ENCODE measurements around the gene HMCN2.

HMCN2 gene

GRCh38 chr9:130343445-130343918 is 77.9 kb downstream of the HMCN2 start:
- no peak for DNase-seq (ENCODE audit: extremely low read depth, low read depth)
- peak; percentile 77 for TF ChIP-seq CTCF (IDR thresholded peaks at IDR 0.05; ENCODE audit: low read depth, low read length, missing control alignments)
- H3K4me3 ChIP-seq (replicated peaks; ENCODE audit: low read depth, low read length): no peak overlapping the region

GRCh38 chr9:130344366-130344765 is 78.8 kb downstream of the HMCN2 start:
- no peak for TF ChIP-seq CTCF (IDR thresholded peaks at IDR 0.05; ENCODE audit: low read depth, low read length, missing control alignments)
- no peak for DNase-seq (ENCODE audit: extremely low read depth, low read depth)

GRCh38 chr9:130345009-130345896 is 79.7 kb downstream of the HMCN2 start:
- no peak for TF ChIP-seq CTCF (IDR thresholded peaks at IDR 0.05; ENCODE audit: low read depth, low read length, missing control alignments)
- H3K4me3 ChIP-seq (replicated peaks; ENCODE audit: low read depth, low read length): no peak overlapping the region
- no peak for DNase-seq (ENCODE audit: extremely low read depth, low read depth)

More at GRCh38 chr9:130344366-130344765, 78.8 kb downstream of the HMCN2 start:
- no peak overlapping the region for H3K4me3 ChIP-seq (replicated peaks; ENCODE audit: low read depth, low read length)

- TF ChIP-seq CTCF (IDR thresholded peaks at IDR 0.05; ENCODE audit: low read depth, low read length, missing control alignments): no peak
- no peak overlapping the region for H3K4me3 ChIP-seq (replicated peaks; ENCODE audit: low read depth, low read length)
- no peak for DNase-seq (ENCODE audit: extremely low read depth, low read depth)
Observed at GRCh38 chr9:130345897-130346385, 80.4 kb downstream of the HMCN2 start.

GRCh38 chr9:130346431-130346830 is 80.9 kb downstream of the HMCN2 start:
- no peak for TF ChIP-seq CTCF (IDR thresholded peaks at IDR 0.05; ENCODE audit: low read depth, low read length, missing control alignments)
- H3K4me3 ChIP-seq (replicated peaks; ENCODE audit: low read depth, low read length): no peak overlapping the region
- no peak for DNase-seq (ENCODE audit: extremely low read depth, low read depth)

- H3K4me3 ChIP-seq (replicated peaks; ENCODE audit: low read depth, low read length): no peak overlapping the region
- no peak for DNase-seq (ENCODE audit: extremely low read depth, low read depth)
- TF ChIP-seq CTCF (IDR thresholded peaks at IDR 0.05; ENCODE audit: low read depth, low read length, missing control alignments): no peak
Observed at GRCh38 chr9:130347036-130347435, 81.5 kb downstream of the HMCN2 start.

Measured in HFF-Myc (cell line).